H9 (cell line): ENCODE data around the gene ANKRD44. TPM values are rescaled to one million over a fixed set of nuclear protein-coding genes. Genes with fewer than 3 reads are reported as not detected.

ENCODE experiments used
- DNase-seq: peaks from one replicate; pipeline ENCODE4 v3.0.0-alpha.2; 2017
- H2AFZ ChIP-seq: one replicate; pipeline ENCODE4 v1.6.1; 2013; ENCODE audit warnings: mild to moderate bottlenecking, low read length, control low read depth, moderate library complexity
- H2AK5ac ChIP-seq: 2 replicates; pipeline ENCODE4 v1.6.1; 2013; ENCODE audit warnings: low read length, control low read depth, mixed read lengths; ENCODE audit not compliant: insufficient read length
- H2BK120ac ChIP-seq: one replicate; pipeline ENCODE4 v1.6.1; 2013; ENCODE audit warnings: low read depth, mild to moderate bottlenecking, low read length, control low read depth, inconsistent platforms; ENCODE audit not compliant: poor library complexity, severe bottlenecking
- H2BK12ac ChIP-seq: 2 replicates; pipeline ENCODE4 v1.6.1; 2013; ENCODE audit warnings: low read length, control low read depth, mixed read lengths, low read depth; ENCODE audit not compliant: insufficient read length
- H2BK15ac ChIP-seq: 2 replicates; pipeline ENCODE4 v1.6.1; 2013; ENCODE audit warnings: low read depth, low read length, control low read depth
- H2BK20ac ChIP-seq: one replicate; pipeline ENCODE4 v1.6.1; 2013; ENCODE audit warnings: low read depth, mild to moderate bottlenecking, low read length, control low read depth, inconsistent platforms; ENCODE audit not compliant: poor library complexity, severe bottlenecking
- H2BK5ac ChIP-seq: 2 replicates; pipeline ENCODE4 v1.6.1; 2013; ENCODE audit warnings: low read length, control low read depth, mixed read lengths; ENCODE audit not compliant: insufficient read length
- H3K14ac ChIP-seq: 2 replicates; pipeline ENCODE4 v1.6.1; 2013; ENCODE audit warnings: low read length, control low read depth; ENCODE audit not compliant: insufficient read depth
- H3K18ac ChIP-seq: 2 replicates; pipeline ENCODE4 v1.6.1; 2013; ENCODE audit warnings: low read depth, mild to moderate bottlenecking, mixed read lengths, low read length, control low read depth; ENCODE audit not compliant: insufficient read length
- H3K23ac ChIP-seq: 2 replicates; pipeline ENCODE4 v1.6.1; 2013; ENCODE audit warnings: low read length, control low read depth, mixed read lengths, low read depth; ENCODE audit not compliant: insufficient read length
- H3K23me2 ChIP-seq: 2 replicates; pipeline ENCODE4 v1.6.1; 2013; ENCODE audit warnings: low read depth, mild to moderate bottlenecking, mixed read lengths, low read length, control low read depth; ENCODE audit not compliant: insufficient read length, poor library complexity, severe bottlenecking
- H3K27ac ChIP-seq: 2 replicates; pipeline ENCODE4 v1.5.1; 2013; ENCODE audit warnings: low read length, control low read depth, mixed read lengths, low read depth; ENCODE audit not compliant: insufficient read length
- H3K27me3 ChIP-seq: 2 replicates; pipeline ENCODE4 v1.6.1; 2013; ENCODE audit warnings: low read length, control low read depth, inconsistent platforms; ENCODE audit not compliant: insufficient read depth
- H3K4ac ChIP-seq: 2 replicates; pipeline ENCODE4 v1.6.1; 2013; ENCODE audit warnings: low read depth, mild to moderate bottlenecking, control low read depth, inconsistent platforms, low read length, moderate library complexity
- H3K4me1 ChIP-seq: 2 replicates; pipeline ENCODE4 v1.6.1; 2013; ENCODE audit warnings: low read length, control low read depth, inconsistent platforms; ENCODE audit not compliant: insufficient read depth
- H3K4me2 ChIP-seq: 2 replicates; pipeline ENCODE4 v1.6.1; 2013; ENCODE audit warnings: low read length, control low read depth, mixed read lengths; ENCODE audit not compliant: insufficient read length, insufficient read depth
- H3K56ac ChIP-seq: 2 replicates; pipeline ENCODE4 v1.6.1; 2013; ENCODE audit warnings: low read depth, mild to moderate bottlenecking, mixed read lengths, low read length, control low read depth; ENCODE audit not compliant: insufficient read length
- H3K79me1 ChIP-seq: 2 replicates; pipeline ENCODE4 v1.6.1; 2013; ENCODE audit warnings: low read depth, mild to moderate bottlenecking, moderate library complexity, low read length, control low read depth, inconsistent platforms; ENCODE audit not compliant: insufficient read depth, poor library complexity, severe bottlenecking
- H3K79me2 ChIP-seq: 2 replicates; pipeline ENCODE4 v1.6.1; 2013; ENCODE audit warnings: low read length, control low read depth, inconsistent platforms; ENCODE audit not compliant: insufficient read depth
- H3K9ac ChIP-seq: 2 replicates; pipeline ENCODE4 v1.6.1; 2013; ENCODE audit warnings: low read length, control low read depth, mixed read lengths; ENCODE audit not compliant: insufficient read length; ENCODE audit errors: extremely low read depth
- H3K9me3 ChIP-seq: one replicate; pipeline ENCODE4 v1.6.1; 2013; ENCODE audit warnings: low read depth, low read length, inconsistent platforms; ENCODE audit not compliant: control insufficient read depth
- H3T11ph ChIP-seq: one replicate; pipeline ENCODE4 v1.6.1; 2013; ENCODE audit warnings: mild to moderate bottlenecking, low read length, control low read depth, inconsistent platforms
- H4K20me1 ChIP-seq: one replicate; pipeline ENCODE4 v1.6.1; 2013; ENCODE audit not compliant: control insufficient read depth, insufficient read length, insufficient read depth
- H4K5ac ChIP-seq: 2 replicates; pipeline ENCODE4 v1.6.1; 2013; ENCODE audit warnings: low read depth, mild to moderate bottlenecking, mixed read lengths, low read length, control low read depth; ENCODE audit not compliant: insufficient read length
- H4K8ac ChIP-seq: replicated peaks from 2 replicates; pipeline ENCODE4 v1.6.1; 2013; ENCODE audit warnings: low read length, control low read depth, mixed read lengths, low read depth; ENCODE audit not compliant: insufficient read length
- H4K91ac ChIP-seq: 2 replicates; pipeline ENCODE4 v1.6.1; 2013; ENCODE audit warnings: low read depth, mild to moderate bottlenecking, moderate library complexity, mixed read lengths, low read length, control low read depth; ENCODE audit not compliant: insufficient read length
- H3K27ac Mint-ChIP-seq, 3 experiments: 2 replicates in 2 of 3; 3 replicates in 1 of 3; pipeline ENCODE4 v1.8.0; 2020 to 2021; ENCODE audit warnings: mixed read lengths in 3 of 3, mild to moderate bottlenecking in 1 of 3, moderate library complexity in 1 of 3
- H3K27me3 Mint-ChIP-seq: 2 replicates; pipeline ENCODE4 v1.8.0; 2021; ENCODE audit warnings: low read depth, mild to moderate bottlenecking, moderate library complexity, mixed read lengths
- H3K36me3 Mint-ChIP-seq, 3 experiments: 2 replicates in 2 of 3; 3 replicates in 1 of 3; pipeline ENCODE4 v1.8.0; 2020 to 2021; ENCODE audit warnings: low read depth in 3 of 3, mixed read lengths in 3 of 3; ENCODE audit not compliant: insufficient read depth in 1 of 3
- H3K4me1 Mint-ChIP-seq, 2 experiments: 2 replicates each; pipeline ENCODE4 v1.8.0; 2020; ENCODE audit warnings: mixed read lengths in 2 of 2
- H3K4me3 Mint-ChIP-seq, 2 experiments: 2 replicates in 1 of 2; 3 replicates in 1 of 2; pipeline ENCODE4 v1.8.0; 2020 to 2021; ENCODE audit warnings: mild to moderate bottlenecking in 2 of 2, mixed read lengths in 2 of 2, moderate library complexity in 1 of 2
- H3K9me3 Mint-ChIP-seq, 2 experiments: 2 replicates in 1 of 2; 3 replicates in 1 of 2; pipeline ENCODE4 v1.8.0; 2020; ENCODE audit warnings: mild to moderate bottlenecking in 2 of 2, mixed read lengths in 2 of 2, moderate library complexity in 1 of 2
- CTCF ChIP-seq: fragments of 200-600 bp; sonication (generic); conservative IDR thresholded peaks from 3 replicates; pipeline ENCODE4 v1.8.0; 2021; ENCODE audit warnings: antibody characterized with exemption, mild to moderate bottlenecking
- WGBS: extraction: QIAGEN DNeasy Blood & Tissue Kit; methylation state at CpG from one replicate; pipeline ENCODE4 v1.1.7; 2013; ENCODE audit warnings: missing lambda C conversion rate, low lambda C conversion rate, mixed read lengths; ENCODE audit not compliant: insufficient read length; ENCODE audit errors: extremely low coverage; 5-methylcytosine and 5-hydroxymethylcytosine counted together
- total RNA-seq: library from RNA; stranded (reverse); gene quantifications from 2 replicates; pipeline ENCODE4 v1.2.1, GENCODE V29; 2021

Gene ANKRD44
- total RNA-seq, 1 experiment from 2014 or later, result 1.9 TPM

GRCh38 chr2:197265036-197265435 lies 45.5 kb downstream of the ANKRD44 start:
- no peak overlapping the region for H3K56ac ChIP-seq
- no peak overlapping the region for H2BK12ac ChIP-seq
- H3K27me3 Mint-ChIP-seq, result no peaks in the 10 kb centered on the region; the same call in 1 of the 2 replicates
- H3K27ac Mint-ChIP-seq, result no peak overlapping the region
- no peak overlapping the region for H4K8ac ChIP-seq
- no peaks in the 10 kb centered on the region for H4K20me1 ChIP-seq
- H2AFZ ChIP-seq, result no peak overlapping the region
- H3K4me1 Mint-ChIP-seq, result peaks cover 2 to 5% of the 10 kb centered on the region in 2 experiments; a peak in 1 of 4 replicates
- H2BK5ac ChIP-seq, result no peak overlapping the region
- H2BK15ac ChIP-seq, result no peak overlapping the region
- H3K27ac ChIP-seq, result no peak overlapping the region
- no peak overlapping the region for H2BK120ac ChIP-seq
- no peak for TF ChIP-seq CTCF
- no peak overlapping the region for H3K4ac ChIP-seq
- no peaks in the 10 kb centered on the region for H3K79me2 ChIP-seq
- no peak overlapping the region for H3T11ph ChIP-seq
- H3K9me3 Mint-ChIP-seq, result peaks cover 0 to 2% of the 10 kb centered on the region in 2 experiments; a peak in 1 of 5 replicates
- no peak overlapping the region for H3K18ac ChIP-seq
- H3K27me3 ChIP-seq, result no peaks in the 10 kb centered on the region
- H3K9ac ChIP-seq, result no peak overlapping the region
- no peak overlapping the region for H3K23ac ChIP-seq
- H3K23me2 ChIP-seq, result no peaks in the 10 kb centered on the region
- no peaks in the 10 kb centered on the region for H3K36me3 Mint-ChIP-seq
- no peak overlapping the region for H4K5ac ChIP-seq
- DNase-seq, result no peak
- H3K4me1 ChIP-seq, result no peaks in the 10 kb centered on the region
- H3K4me3 Mint-ChIP-seq, result no peak overlapping the region
- WGBS, result no CpG with 5 or more reads among the region's 4 CpGs
- no peak overlapping the region for H3K4me2 ChIP-seq
- H2AK5ac ChIP-seq, result no peak overlapping the region
- H3K79me1 ChIP-seq, result no peaks in the 10 kb centered on the region
- H4K91ac ChIP-seq, result no peak overlapping the region
- H2BK20ac ChIP-seq, result no peak overlapping the region
- H3K9me3 ChIP-seq, result no peaks in the 10 kb centered on the region
- no peak overlapping the region for H3K14ac ChIP-seq
